Heart right ventricle (tissue), 16 donors: ENCODE data around the gene ZC3H4. TPM values are rescaled to one million over a fixed set of nuclear protein-coding genes. Genes with fewer than 3 reads are reported as not detected.
A peak's percentile ranks its signal among the peaks of the same experiment; 100 is the strongest.

Source experiments
- ATAC-seq, 8 donors: fragments of 200-7000 bp; cut with Tn5 transposase; one replicate each; pipeline ENCODE4 v1.9.1; 2020; ENCODE audit warnings: mild to moderate bottlenecking in 8 of 8, moderate library complexity in 8 of 8, moderate number of reproducible peaks in 1 of 8
- DNase-seq, 2 donors: peaks; one replicate each; pipeline ENCODE4 v3.0.0-alpha.2; 2020
- H3K27ac ChIP-seq, 10 donors: fragments of 200-600 bp; sonication (generic) in 2 of 10; one replicate each; pipeline versions ENCODE4 v1.5.0 to v1.8.0; 2020 to 2022; ENCODE audit warnings: mild to moderate bottlenecking in 3 of 10
- H3K27me3 ChIP-seq, 7 donors: fragments of 200-600 bp; one replicate each; pipeline ENCODE4 v1.8.0; 2021 to 2022; ENCODE audit warnings: mild to moderate bottlenecking in 2 of 7
- H3K36me3 ChIP-seq, 9 donors: fragments of 200-600 bp; sonication (generic) in 1 of 9; one replicate each; pipeline versions ENCODE4 v1.5.0 to v1.8.0; 2020 to 2022; ENCODE audit warnings: mild to moderate bottlenecking in 2 of 9
- H3K4me1 ChIP-seq, 9 donors: fragments of 200-600 bp; sonication (generic) in 1 of 9; one replicate each; pipeline versions ENCODE4 v1.5.0 to v1.8.0; 2020 to 2022; ENCODE audit warnings: mild to moderate bottlenecking in 4 of 9
- H3K4me3 ChIP-seq, 10 donors: fragments of 200-600 bp; sonication (generic) in 2 of 10; one replicate each; pipeline versions ENCODE4 v1.5.0 to v1.8.0; 2020 to 2022; ENCODE audit warnings: mild to moderate bottlenecking in 7 of 10, moderate library complexity in 2 of 10
- H3K9me3 ChIP-seq, 11 donors: fragments of 200-600 bp in 10 of 11; sonication (generic) in 2 of 11; one replicate each; pipeline versions ENCODE4 v1.5.0 to v1.8.0; 2013 to 2022; ENCODE audit warnings: mild to moderate bottlenecking in 2 of 11, control low read depth in 1 of 11, moderate library complexity in 1 of 11
- WGBS, 2 donors: extraction: QIAGEN DNeasy Blood & Tissue Kit; methylation state at CpG; one replicate each; pipeline ENCODE4 v1.1.7; 2013; ENCODE audit warnings: inconsistent platforms in 1 of 2; 5-methylcytosine and 5-hydroxymethylcytosine counted together
- intact Hi-C, 10 donors: fragments of 100-400 bp; cut with DNase I; formaldehyde crosslinking; loops; one replicate each; pipeline versions ENCODE4 v1.11.1 to v1.14.2; 2022
- polyA plus RNA-seq, 2 donors: library from polyadenylated mRNA; stranded (reverse); fragments of 200-250 nt; gene quantifications; one replicate each; pipeline ENCODE4 v1.2.3, GENCODE V29; 2013
- total RNA-seq, 10 donors: library from RNA; stranded (reverse); fragmentation: NEBNext Ultra II Directional in 3 of 10; extraction: Animal tissue kit (Norgen Biotek cat#: 25700) in 3 of 10; gene quantifications; one replicate each; pipeline versions ENCODE4 v1.2.1 to v1.2.4, GENCODE V29; 2021 to 2023
- TF ChIP-seq, protein P1 (sequence below), 9 donors: fragments of 200-600 bp; sonication (generic) in 2 of 9; IDR thresholded peaks; one replicate each; pipeline versions ENCODE4 v1.5.0 to v1.8.0; 2021 to 2022; ENCODE audit warnings: antibody characterized with exemption in 9 of 9, mild to moderate bottlenecking in 5 of 9, moderate library complexity in 1 of 9
- donor health status: Arrhythmogenic right ventricular cardiomyopathy.
- donor health status: ischemic (EF 13 %, LVEDD 7.1; RV severe dilation, severe dysfunction).
- donor health status: healthy with polysubstance abuse.
- donor health status: DM: no; HTN: yes; CAD: no.
- donor health status: DM: no; HTN: no; CAD: no.
- donor health status: ischemic (EF 25% LVEDD 6.9; RV normal size, moderate dysfunction).
- donor health status: ischemic (EF 25% LVEDD 5.7; RV mildly dilated, moderate dysfunction).
- donor health status: healthy.
- donor health status: DM: yes; HTN: yes; CAD: no.
- donor health status: Ischemic cardiomyopathy.
- donor health status: ischemic (EF 35%, LVEDD 5.7; RV mildly dilated, moderate dysfunction).
- donor health status: nonischemic (EF 11% LVEDD 7.7; RV severe dilation, severe dysfunction).
- donor health status: DM: yes; HTN: yes; CAD: no.
- donor health status: PGD.
- donor health status: ischemic (EF 29% LVEDD 5.4; RV normal size, mild dysfunction).
- donor health status: nonischemic (EF 23%, LVEDD 6.1; RV moderate dilation, normal function).

ZC3H4 gene
- total and polyA plus RNA-seq, 12 donors = 4.5 to 32.8 (median 25.1) TPM

DNA sequence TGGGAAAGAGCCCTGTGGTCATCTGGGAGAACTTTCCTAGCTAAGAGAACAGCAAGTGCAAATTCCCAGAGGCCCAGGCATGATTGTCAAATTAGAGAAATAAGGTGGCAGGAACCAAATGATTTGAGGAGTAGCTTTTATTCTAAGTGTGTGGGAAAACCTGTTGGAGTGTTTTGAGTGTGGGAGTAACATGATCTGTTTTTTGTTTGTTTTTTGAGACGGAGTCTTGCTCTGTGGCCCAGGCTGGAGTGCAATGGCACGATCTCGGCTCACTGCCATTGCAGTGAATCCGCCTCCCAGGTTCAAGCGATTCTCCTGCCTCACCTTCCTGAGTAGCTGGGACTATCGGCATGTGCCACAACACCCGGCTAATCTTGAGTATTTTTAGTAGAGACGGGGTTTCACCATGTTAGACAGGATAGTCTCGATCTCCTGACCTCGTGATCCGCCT, 19.5 kb upstream of the ZC3H4 start:
- 71 to 74% methylated on average over 11 of the region's 11 CpGs for WGBS, 2 donors
- DNase-seq (no peak), ATAC-seq (no peak)
- Histone ChIP-seq H3K27me3 (no peaks in the 10 kb centered on the region), H3K4me1 (peaks cover 0 to 51% (median 33%) of the 10 kb centered on the region in 9 donors), H3K27ac (no peak overlapping the region), H3K9me3 (peaks cover 0 to 4% (median 0%) of the 10 kb centered on the region in 11 donors), H3K4me3 (no peak overlapping the region), H3K36me3 (peaks cover 0 to 17% (median 0%) of the 10 kb centered on the region in 9 donors)
- intact Hi-C loops = loop anchor here in 1 of 10 donors (5.0 kb wide), 1 partner anchor 96 kb away; no protein-coding TSS in a partner anchor
- TF ChIP-seq, protein P1, sequence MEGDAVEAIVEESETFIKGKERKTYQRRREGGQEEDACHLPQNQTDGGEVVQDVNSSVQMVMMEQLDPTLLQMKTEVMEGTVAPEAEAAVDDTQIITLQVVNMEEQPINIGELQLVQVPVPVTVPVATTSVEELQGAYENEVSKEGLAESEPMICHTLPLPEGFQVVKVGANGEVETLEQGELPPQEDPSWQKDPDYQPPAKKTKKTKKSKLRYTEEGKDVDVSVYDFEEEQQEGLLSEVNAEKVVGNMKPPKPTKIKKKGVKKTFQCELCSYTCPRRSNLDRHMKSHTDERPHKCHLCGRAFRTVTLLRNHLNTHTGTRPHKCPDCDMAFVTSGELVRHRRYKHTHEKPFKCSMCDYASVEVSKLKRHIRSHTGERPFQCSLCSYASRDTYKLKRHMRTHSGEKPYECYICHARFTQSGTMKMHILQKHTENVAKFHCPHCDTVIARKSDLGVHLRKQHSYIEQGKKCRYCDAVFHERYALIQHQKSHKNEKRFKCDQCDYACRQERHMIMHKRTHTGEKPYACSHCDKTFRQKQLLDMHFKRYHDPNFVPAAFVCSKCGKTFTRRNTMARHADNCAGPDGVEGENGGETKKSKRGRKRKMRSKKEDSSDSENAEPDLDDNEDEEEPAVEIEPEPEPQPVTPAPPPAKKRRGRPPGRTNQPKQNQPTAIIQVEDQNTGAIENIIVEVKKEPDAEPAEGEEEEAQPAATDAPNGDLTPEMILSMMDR (IDR thresholded peaks at IDR 0.05) = no peak

DNA sequence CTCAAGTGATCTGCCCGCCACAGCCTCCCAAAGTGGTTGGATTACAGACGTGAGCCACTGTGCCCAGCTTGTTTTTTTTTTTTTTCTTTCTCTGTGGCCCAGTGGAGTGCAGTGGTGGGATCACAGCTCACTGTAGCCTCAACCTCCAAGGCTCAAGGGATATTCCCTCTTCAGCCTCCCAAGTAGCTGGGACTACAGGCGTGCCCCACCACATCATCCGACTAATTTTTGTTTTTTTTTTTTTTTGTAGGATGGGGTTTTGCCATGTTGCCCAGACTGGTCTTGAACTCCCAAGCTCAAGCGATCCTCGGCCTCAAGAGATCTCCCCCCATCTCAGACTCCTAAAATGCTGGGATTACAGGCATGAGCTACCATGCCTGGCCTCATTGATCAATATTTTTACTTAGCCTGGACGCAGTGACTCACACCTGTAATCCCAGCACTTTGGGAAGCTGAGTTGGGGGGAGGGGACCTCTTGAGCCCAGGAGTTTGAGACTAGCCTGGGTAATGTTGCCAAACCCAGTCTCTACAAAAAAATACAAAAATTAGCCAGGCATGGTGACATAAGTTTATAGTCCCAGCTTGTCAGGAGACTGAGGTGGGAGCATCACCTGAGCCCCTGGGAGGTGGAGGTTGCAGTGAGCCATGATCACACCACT, 18.7 kb upstream of the ZC3H4 start:
- ATAC-seq = no peak

DNA sequence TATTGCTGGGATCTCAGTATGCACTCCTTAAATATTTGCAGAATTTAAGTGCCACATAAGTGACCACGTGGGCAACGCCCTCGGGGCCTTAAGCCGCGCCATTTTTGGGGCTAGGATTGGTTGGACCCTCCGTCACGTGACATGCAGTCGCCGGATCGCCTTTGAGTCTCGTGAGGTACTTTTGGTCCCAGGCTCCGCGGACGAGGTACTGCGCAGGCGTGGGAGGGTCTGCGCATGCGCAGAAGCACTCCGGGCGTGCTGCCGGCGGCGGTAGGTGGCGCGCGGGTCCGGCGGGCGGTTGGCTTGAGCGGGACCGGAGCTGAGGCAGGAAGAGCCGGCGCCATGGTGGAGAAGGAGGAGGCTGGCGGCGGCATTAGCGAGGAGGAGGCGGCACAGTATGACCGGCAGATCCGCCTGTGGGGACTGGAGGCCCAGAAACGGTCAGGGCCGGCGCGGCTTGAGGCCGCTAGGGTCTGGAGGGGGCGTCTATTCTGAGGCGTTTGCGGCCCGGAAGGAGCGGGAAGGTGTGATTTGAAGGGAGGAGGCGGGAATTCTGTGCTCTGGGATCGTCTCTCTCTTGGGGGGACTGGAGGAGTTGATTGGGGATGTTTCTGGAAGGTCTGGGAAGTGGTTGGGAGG, 17.1 kb upstream of the ZC3H4 start, which contains the start of gene SAE1:
Gene SAE1 (plus strand): TSS at position 247 of the 639 bp plus-strand sequence. CDS start 96 bp downstream, at position 343.
- H3K4me1 ChIP-seq = peaks cover 0 to 51% (median 33%) of the 10 kb centered on the region in 9 donors
- DNase-seq = peak; percentile 95
- H3K27me3 ChIP-seq = no peaks in the 10 kb centered on the region
- WGBS, 2 donors = 0 to 1% methylated on average over 51 of the region's 51 CpGs
- intact Hi-C loops = loop anchor here in 2 of 10 donors (2.0 to 5.0 kb wide), 2 partner anchors 52 to 93 kb away; no protein-coding TSS in a partner anchor
- peaks cover 0 to 4% (median 0%) of the 10 kb centered on the region in 11 donors for H3K9me3 ChIP-seq
- peak; percentile 94 to 98 (median 96) for ATAC-seq
- peak within 1 kb of the TSS; percentile 61 to 86 (median 72) for H3K4me3 ChIP-seq
- peak within 1 kb of the TSS; percentile 68 to 94 (median 91) for H3K27ac ChIP-seq
- peaks cover 0 to 12% (median 0%) of the 10 kb centered on the region in 9 donors for H3K36me3 ChIP-seq
- TF ChIP-seq, protein P1 (IDR thresholded peaks at IDR 0.05) = peak; percentile 9 to 82 (median 51)

More for the DNA sequence above, 18.7 kb upstream of the ZC3H4 start:
- peaks cover 0 to 12% (median 0%) of the 10 kb centered on the region in 9 donors for H3K36me3 ChIP-seq
- no peaks in the 10 kb centered on the region for H3K27me3 ChIP-seq
- TF ChIP-seq, protein P1 (IDR thresholded peaks at IDR 0.05) = no peak
- no peak for DNase-seq
- WGBS, 2 donors = 91 to 92% methylated on average over 7 of the region's 7 CpGs
- peaks cover 0 to 51% (median 33%) of the 10 kb centered on the region in 9 donors for H3K4me1 ChIP-seq
- H3K27ac ChIP-seq = no peak overlapping the region
- peaks cover 0 to 4% (median 0%) of the 10 kb centered on the region in 11 donors for H3K9me3 ChIP-seq
- intact Hi-C loops = loop anchor here in 1 of 10 donors (5.0 kb wide), 1 partner anchor 95 kb away; no protein-coding TSS in a partner anchor
- H3K4me3 ChIP-seq = peak overlapping the region in 3 of 10 donors; percentile 61 to 86 (median 72)

DNA sequence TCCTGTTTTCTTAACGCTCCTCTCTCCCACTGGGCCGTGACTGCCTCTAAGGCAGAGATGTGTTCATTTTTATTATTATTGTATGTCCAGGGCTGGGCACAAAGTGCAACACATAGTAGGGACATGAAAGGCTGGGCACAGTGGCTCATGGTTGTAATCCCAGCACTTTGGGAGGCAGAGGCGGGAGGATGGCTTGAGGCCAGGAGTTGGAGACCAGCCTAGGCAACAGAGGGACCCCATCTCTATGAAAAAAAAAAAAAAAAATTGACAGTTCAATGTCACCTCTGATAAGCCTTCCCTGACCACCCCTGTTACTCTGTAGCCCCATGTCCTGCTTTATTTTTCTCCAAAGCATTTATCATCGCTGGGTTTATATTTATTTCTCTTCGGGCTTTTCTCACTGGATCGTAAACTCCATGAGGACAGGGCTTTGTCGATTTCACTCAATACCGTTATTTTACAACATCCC, 16.6 kb upstream of the ZC3H4 start:
- Histone ChIP-seq H3K4me3 (peak overlapping the region in 9 of 10 donors; percentile 61 to 86 (median 72)), H3K36me3 (peaks cover 0 to 12% (median 0%) of the 10 kb centered on the region in 9 donors), H3K4me1 (peaks cover 0 to 46% (median 30%) of the 10 kb centered on the region in 9 donors), H3K27me3 (no peaks in the 10 kb centered on the region), H3K9me3 (peaks cover 0 to 4% (median 0%) of the 10 kb centered on the region in 11 donors), H3K27ac (peak overlapping the region in 6 of 10 donors; percentile 90 to 94 (median 91))
- WGBS, 2 donors = 75 to 76% methylated on average over 8 of the region's 8 CpGs
- TF ChIP-seq, protein P1 (IDR thresholded peaks at IDR 0.05) = no peak
- intact Hi-C loops = loop anchor here in 2 of 10 donors (2.0 to 5.0 kb wide), 2 partner anchors 51 to 93 kb away; no protein-coding TSS in a partner anchor
- DNase-seq (no peak), ATAC-seq (peak in 1 of 8 donors; percentile 16)
